ENCODE results near the gene PARD3B.

Gene PARD3B

GRCh38 chr2:205505371-205505770 is 960.1 kb downstream of the PARD3B start:
- DNase-seq (ENCODE audit: low spot score) = no peak

DNA sequence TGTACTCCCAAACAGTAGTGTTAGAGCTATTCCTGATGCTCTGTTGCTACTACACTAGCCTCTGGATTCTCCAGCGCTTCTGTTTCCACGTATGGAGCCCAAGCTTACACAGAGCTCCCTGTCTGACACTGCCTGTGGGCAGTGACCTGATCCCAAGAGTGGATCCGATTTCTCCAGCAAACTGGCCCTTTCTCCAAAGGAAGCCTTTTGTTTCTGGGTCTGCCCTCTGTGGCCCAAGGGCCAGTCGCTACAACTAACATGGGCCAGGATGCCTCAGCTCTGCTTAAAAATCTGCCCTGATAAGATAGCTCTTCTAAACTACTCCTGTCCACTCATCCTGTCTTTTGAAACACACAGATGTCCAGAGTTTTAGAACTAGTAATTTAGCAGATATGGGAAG is 964.4 kb downstream of the PARD3B start:
- no peak for DNase-seq (ENCODE audit: low spot score)

- no peak for DNase-seq (ENCODE audit: low spot score)
Observed at GRCh38 chr2:205510345-205510744, 965.1 kb downstream of the PARD3B start.

- no peak for DNase-seq (ENCODE audit: low spot score)
Observed at GRCh38 chr2:205511221-205511620, 965.9 kb downstream of the PARD3B start.

DNA sequence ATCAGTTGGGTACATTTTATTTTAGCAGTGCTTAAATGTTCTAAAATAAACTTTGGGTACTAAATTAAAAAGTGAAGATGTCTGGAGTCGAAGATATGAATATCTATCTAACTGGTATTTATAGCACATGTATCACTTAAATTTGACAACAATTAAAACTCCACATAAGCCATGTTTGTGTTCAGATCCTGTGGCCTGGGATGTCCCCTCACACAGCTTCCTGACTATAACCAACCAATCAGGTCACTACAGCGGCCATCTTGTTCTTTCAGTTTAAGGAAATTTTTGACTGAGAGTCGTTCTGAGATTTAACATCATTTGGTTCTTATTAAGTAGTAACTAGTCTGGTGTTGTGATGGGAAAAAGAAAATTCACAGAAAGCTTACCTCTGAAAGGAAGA is 966.4 kb downstream of the PARD3B start:
- DNase-seq (ENCODE audit: low spot score) = no peak

GRCh38 chr2:205520311-205520710 is 975.0 kb downstream of the PARD3B start:
- no peak for DNase-seq (ENCODE audit: low spot score)

DNA sequence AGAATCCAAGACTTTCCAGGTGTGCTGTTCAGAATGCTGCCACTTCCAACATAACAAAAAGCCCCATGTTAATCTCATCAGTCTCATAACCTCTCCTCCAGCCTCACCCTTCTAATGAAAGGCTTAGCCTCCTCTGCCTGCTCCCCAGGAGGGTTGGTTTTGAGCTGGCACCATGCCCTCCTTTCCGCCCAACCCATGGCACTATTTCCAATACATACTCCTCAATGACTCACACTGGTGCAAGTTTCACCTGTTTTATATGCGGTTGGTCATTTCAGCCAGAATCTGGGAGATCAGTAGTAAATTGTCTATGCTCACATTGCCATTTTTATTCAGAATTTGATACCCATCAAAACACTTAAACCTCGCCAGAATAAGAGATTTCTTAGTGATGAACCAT is 979.4 kb downstream of the PARD3B start:
- no peak for DNase-seq (ENCODE audit: low spot score)

DNA sequence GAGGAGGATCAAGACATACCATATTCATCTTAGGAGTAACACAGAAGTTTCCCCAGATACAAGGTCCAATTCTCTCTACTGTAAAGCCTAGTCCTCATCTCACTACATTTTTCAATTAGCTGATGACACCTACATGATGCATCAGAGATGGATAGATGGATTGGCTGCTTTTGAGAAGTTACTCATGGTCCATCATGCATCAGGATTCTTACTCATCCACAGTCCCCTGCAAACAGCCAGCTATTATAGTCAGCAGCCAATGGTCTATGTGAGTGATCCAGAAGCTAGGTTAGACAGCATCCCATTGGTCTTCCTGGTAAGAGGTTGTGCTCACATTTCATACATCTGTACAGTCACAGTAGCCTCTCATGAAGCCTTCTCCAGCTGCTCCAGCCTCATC is 982.5 kb downstream of the PARD3B start:
- DNase-seq (ENCODE audit: low spot score) = no peak

DNA sequence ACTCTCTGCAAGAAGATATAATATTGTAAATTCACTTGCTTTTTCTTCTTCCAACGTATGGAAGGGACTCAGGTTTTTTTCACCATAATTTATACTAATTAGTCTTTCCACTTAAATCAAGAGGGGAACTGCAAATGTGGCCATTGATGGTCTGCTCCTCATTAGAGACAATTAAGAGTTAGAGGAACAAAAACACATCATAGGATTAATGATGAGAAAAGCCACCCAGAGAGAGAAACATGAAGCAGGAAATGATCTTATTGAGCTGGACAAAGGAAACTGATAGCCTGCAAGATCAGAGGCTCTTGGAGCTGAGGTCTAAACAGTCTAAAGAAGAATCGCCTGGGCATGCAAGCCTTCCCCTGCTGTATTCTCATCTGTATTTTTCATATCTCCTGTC is 985.8 kb downstream of the PARD3B start:
- DNase-seq (ENCODE audit: low spot score) = no peak

- no peak for DNase-seq (ENCODE audit: low spot score)
Observed at GRCh38 chr2:205531489-205532148, 986.3 kb downstream of the PARD3B start.

GRCh38 chr2:205535001-205535400 is 989.7 kb downstream of the PARD3B start:
- no peak for DNase-seq (ENCODE audit: low spot score)

GRCh38 chr2:205539603-205540002 is 994.3 kb downstream of the PARD3B start:
- DNase-seq (ENCODE audit: low spot score) = no peak

GRCh38 chr2:205540036-205540435 is 994.8 kb downstream of the PARD3B start:
- DNase-seq (ENCODE audit: low spot score) = no peak

DNA sequence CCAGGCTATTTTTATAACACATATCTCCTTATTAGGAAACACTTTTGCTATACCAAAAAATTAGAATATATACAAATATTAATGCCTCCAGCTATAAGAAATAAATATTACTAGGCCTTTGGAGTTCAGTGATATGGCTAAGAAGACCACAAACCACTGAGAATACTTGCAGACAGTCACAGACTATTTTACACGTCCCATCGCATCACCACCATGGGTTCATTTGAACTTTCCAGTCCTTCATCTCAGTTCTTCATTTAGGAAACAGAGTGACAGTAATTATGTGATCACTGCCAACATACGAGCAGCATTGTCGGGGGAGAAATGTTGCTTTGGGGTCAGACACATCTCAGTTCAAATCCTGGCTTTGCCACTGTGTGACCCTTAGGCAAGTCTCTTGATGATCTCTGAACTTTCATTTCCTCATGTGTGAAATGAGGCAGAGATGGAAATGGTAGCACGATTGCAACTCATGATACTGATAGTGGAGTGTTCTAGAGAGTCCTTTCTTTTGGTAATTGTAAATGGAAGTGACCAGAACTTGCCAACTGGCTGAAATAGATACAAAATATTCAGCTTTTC is 998.1 kb downstream of the PARD3B start:
- DNase-seq (ENCODE audit: low spot score) = no peak

- DNase-seq (ENCODE audit: low spot score) = no peak
Observed at GRCh38 chr2:205543937-205544702, 998.8 kb downstream of the PARD3B start.

GRCh38 chr2:205545971-205546816 is 1000.9 kb downstream of the PARD3B start:
- DNase-seq (ENCODE audit: low spot score) = no peak

DNA sequence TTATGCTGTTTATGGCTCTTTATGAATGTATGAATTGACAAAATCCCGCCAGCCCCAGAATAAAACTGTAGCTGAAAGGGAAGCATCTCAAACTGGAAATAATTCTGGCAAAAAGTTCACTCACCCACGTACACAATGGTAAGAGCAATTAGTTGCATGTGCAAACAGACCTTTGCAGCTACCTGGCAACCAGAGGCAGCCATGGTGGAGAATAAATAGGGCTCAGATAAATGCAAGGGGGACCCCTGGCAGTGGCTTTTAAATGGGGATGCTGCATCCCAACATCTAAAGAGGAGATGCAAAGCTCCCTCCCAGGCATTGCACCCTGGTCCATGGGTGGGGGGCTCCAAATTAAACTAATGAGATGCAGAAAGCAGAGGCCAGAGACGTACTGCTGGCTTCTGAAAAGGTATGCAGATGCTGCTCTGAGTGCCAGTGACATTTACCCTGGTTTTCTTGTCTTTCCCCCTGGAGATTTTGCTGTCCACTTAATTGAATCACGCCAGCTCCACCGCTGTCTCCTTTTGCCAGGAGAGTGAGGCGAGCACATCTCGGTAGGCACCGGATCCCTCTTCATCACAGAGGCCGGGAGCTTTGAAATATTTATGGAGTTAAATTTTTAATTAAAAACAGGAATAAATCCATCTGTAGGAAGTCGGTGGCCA is 1010.4 kb downstream of the PARD3B start:
- no peak for DNase-seq (ENCODE audit: low spot score)

DNA sequence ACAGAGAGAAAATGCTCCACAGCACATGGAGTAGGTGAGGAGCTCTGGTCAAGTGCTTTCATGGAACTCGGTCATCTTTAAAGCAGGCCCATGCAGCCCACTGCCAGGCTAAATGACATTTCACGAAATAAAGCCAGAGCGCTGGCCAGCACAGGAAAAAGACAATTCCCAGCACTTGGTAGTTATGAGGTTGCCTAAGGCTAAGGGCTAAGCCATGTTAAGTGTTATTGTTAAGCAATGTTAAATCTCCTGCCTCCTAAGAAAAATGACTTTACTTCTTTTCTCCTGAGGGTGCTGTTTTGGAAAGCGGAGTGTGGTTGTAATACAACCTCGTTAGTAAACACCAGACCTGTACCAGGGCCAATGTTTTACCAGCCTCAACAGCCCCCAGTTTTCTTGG is 1011.1 kb downstream of the PARD3B start:
- DNase-seq (ENCODE audit: low spot score) = no peak

- no peak for DNase-seq (ENCODE audit: low spot score)
Observed at GRCh38 chr2:205556841-205557539, 1011.7 kb downstream of the PARD3B start.

- no peak for DNase-seq (ENCODE audit: low spot score)
Observed at GRCh38 chr2:205557873-205558272, 1012.6 kb downstream of the PARD3B start.

GRCh38 chr2:205561441-205561840 is 1016.2 kb downstream of the PARD3B start:
- DNase-seq (ENCODE audit: low spot score) = no peak

Measured in CD4-positive, alpha-beta T cell treated with Interleukin-2 at 100 ng/mL for 4 hours (primary cell).